Measurements from ENCODE around the gene MCTP1.

DNA sequence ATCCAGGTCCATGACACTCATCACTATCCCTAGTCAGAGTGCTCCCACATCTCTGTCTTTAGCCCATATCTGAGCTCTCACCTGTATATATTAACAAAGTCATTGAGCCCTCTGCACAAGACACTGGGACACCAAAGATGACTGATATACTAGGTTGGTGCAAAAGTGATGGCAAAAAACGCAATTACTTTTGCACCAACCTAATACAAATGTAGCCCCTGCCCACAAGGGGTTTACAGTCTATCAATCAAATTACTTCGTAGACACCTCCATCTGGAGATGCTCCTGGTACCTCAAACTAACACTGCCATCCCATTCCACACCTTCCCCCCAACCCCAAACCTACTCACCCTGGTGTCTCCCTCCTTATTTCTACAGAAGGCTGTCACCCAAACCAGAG lies 194.1 kb downstream of the MCTP1 start:
- TF ChIP-seq CTCF (IDR thresholded peaks at IDR 0.05) (no peak), POLR2A (IDR thresholded peaks at IDR 0.05) (no peak), POLR2AphosphoS5 (IDR thresholded peaks at IDR 0.05) (no peak)
